ENCODE measurements around the gene ALDH4A1. TPM values are rescaled to one million over a fixed set of nuclear protein-coding genes. Genes with fewer than 3 reads are reported as not detected.

The ALDH4A1 gene
- total and polyA plus RNA-seq, 3 experiments from 2014 or later: 1.4 to 9.5 (median 9.3) TPM

GRCh38 chr1:18925279-18925678 lies 22.9 kb upstream of the ALDH4A1 start:
- peaks cover 7% of the 10 kb centered on the region for H3K36me3 ChIP-seq (ENCODE audit: insufficient read depth, low read length)
- peaks cover 71 to 88% (median 72%) of the 10 kb centered on the region in 3 donors for H3K4me1 Mint-ChIP-seq

DNA sequence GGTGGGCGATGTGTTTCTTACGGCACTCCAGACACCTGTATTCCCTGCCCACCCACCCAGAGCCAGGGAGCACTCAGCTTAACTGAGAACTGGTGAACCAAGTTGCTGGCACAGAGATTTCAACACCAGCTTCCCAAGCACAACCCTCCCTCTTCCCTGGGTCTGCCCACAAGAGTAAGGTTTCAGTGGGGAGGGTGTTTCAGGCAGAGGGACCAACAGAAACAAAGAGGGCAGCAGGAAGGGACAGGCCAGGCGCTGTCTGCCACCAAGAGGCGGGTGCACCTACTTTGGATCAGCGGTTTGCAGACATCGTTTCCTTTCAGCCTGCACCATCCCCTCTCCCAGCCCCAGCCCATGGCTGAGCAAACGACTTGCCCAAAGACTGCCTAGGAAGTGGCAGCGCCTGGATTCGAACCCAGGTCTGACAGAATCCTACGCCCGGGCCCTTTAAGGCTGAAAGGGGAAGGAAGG lies 21.9 kb upstream of the ALDH4A1 start:
- no peaks in the 10 kb centered on the region for H3K27me3 Mint-ChIP-seq
- H3K27ac Mint-ChIP-seq: peak overlapping the region; percentile 64 to 98 (median 86)
- H3K4me3 Mint-ChIP-seq: peak overlapping the region; percentile 16 to 82 (median 55)
- Histone ChIP-seq H3K27me3 (ENCODE audit: insufficient read depth, low read length, poor library complexity, severe bottlenecking) (no peaks in the 10 kb centered on the region), H3K4me1 (ENCODE audit: insufficient read depth, low read length) (peaks cover 75% of the 10 kb centered on the region), H3K9me3 (ENCODE audit: low read length) (no peaks in the 10 kb centered on the region), H3K27ac (ENCODE audit: low read depth, low read length) (no peak overlapping the region), H3K4me3 (ENCODE audit: low read length) (no peak overlapping the region), H3K36me3 (ENCODE audit: insufficient read depth, low read length) (peaks cover 7% of the 10 kb centered on the region)
- ChIA-PET CTCF (interaction anchor here (1.1 to 6.5 kb wide), 2 partner anchors 11 to 17 kb away, joined by 4 to 88 read pairs; no protein-coding TSS in a partner anchor), POLR2A (interaction anchor here (1.0 to 8.0 kb wide), 3 partner anchors 11 to 30 kb away, joined by 3 to 110 read pairs (median 6); partner anchors contain the start of genes ALDH4A1 and IFFO2)
- H3K4me1 Mint-ChIP-seq: peaks cover 61 to 77% (median 64%) of the 10 kb centered on the region in 3 donors
- H3K36me3 Mint-ChIP-seq: peaks cover 0 to 20% (median 4%) of the 10 kb centered on the region in 3 donors
- DNase-seq: no peak
- H3K9me3 Mint-ChIP-seq: no peaks in the 10 kb centered on the region

More at GRCh38 chr1:18925279-18925678, 22.9 kb upstream of the ALDH4A1 start:
- Histone ChIP-seq H3K4me3 (ENCODE audit: low read length) (no peak overlapping the region), H3K27me3 (ENCODE audit: insufficient read depth, low read length, poor library complexity, severe bottlenecking) (no peaks in the 10 kb centered on the region), H3K27ac (ENCODE audit: low read depth, low read length) (no peak overlapping the region), H3K4me1 (ENCODE audit: insufficient read depth, low read length) (peaks cover 85% of the 10 kb centered on the region), H3K9me3 (ENCODE audit: low read length) (no peaks in the 10 kb centered on the region)
- DNase-seq: no peak
- POLR2A ChIA-PET: interaction anchor here (8.0 kb wide), 1 partner anchor 29 kb away, joined by 110 read pairs; the partner anchor contains the start of gene IFFO2
- Mint-ChIP-seq H3K36me3 (peaks cover 0 to 11% (median 4%) of the 10 kb centered on the region in 3 donors), H3K9me3 (no peaks in the 10 kb centered on the region), H3K27ac (peak overlapping the region; percentile 82 to 98 (median 90)), H3K4me3 (peak overlapping the region in 6 of 7 donors; percentile 62 to 82 (median 66)), H3K27me3 (peaks cover 0 to 2% of the 10 kb centered on the region in 2 donors)
- CTCF ChIA-PET: interaction anchor here (4.1 to 6.5 kb wide), 2 partner anchors 12 to 22 kb away, joined by 20 to 88 read pairs; partner anchors contain the start of gene ALDH4A1

DNA sequence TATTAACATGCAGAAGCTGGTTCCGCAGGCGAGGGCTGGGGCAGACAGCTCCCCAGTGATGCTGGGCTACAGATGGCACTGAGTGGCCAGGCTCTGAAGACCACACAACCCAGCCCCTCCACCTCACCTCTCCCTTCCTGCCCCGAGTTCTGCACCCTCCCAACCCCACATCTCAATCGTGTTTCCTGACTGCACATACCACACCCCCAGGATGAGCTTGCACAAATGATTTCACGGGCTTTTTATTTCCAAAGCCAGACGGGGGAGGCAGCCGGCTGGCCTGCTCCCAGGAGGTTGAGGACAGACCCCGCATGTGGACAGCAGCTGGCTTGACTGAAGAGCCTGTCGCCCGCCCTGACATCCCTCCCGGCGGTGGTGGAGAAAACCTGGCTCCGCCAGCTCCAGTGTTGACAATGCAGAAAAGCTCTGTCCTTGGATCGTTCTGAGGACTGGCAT lies 21.4 kb upstream of the ALDH4A1 start:
- peaks cover 56 to 73% (median 60%) of the 10 kb centered on the region in 3 donors for H3K4me1 Mint-ChIP-seq
- peak overlapping the region in 7 of 8 donors; percentile 75 to 98 (median 86) for H3K27ac Mint-ChIP-seq
- no peaks in the 10 kb centered on the region for H3K9me3 ChIP-seq (ENCODE audit: low read length)
- H3K27ac ChIP-seq (ENCODE audit: low read depth, low read length): no peak overlapping the region
- H3K36me3 ChIP-seq (ENCODE audit: insufficient read depth, low read length): peaks cover 7% of the 10 kb centered on the region
- peaks cover 70% of the 10 kb centered on the region for H3K4me1 ChIP-seq (ENCODE audit: insufficient read depth, low read length)
- no peaks in the 10 kb centered on the region for H3K9me3 Mint-ChIP-seq
- ChIA-PET POLR2A (interaction anchor here (0.7 to 8.0 kb wide), 4 partner anchors 10 to 49 kb away, joined by 3 to 110 read pairs (median 4); partner anchors contain the start of genes ALDH4A1 and IFFO2), CTCF (interaction anchor here (1.0 to 6.5 kb wide), 4 partner anchors 10 to 49 kb away, joined by 3 to 88 read pairs (median 10); partner anchors contain the start of gene IFFO2)
- DNase-seq: peak in 1 of 5 donors; percentile 29
- H3K27me3 Mint-ChIP-seq: no peaks in the 10 kb centered on the region
- peaks cover 0 to 25% (median 4%) of the 10 kb centered on the region in 3 donors for H3K36me3 Mint-ChIP-seq
- H3K27me3 ChIP-seq (ENCODE audit: insufficient read depth, low read length, poor library complexity, severe bottlenecking): no peaks in the 10 kb centered on the region
- no peak overlapping the region for H3K4me3 ChIP-seq (ENCODE audit: low read length)
- peak overlapping the region; percentile 19 to 82 (median 53) for H3K4me3 Mint-ChIP-seq

DNA sequence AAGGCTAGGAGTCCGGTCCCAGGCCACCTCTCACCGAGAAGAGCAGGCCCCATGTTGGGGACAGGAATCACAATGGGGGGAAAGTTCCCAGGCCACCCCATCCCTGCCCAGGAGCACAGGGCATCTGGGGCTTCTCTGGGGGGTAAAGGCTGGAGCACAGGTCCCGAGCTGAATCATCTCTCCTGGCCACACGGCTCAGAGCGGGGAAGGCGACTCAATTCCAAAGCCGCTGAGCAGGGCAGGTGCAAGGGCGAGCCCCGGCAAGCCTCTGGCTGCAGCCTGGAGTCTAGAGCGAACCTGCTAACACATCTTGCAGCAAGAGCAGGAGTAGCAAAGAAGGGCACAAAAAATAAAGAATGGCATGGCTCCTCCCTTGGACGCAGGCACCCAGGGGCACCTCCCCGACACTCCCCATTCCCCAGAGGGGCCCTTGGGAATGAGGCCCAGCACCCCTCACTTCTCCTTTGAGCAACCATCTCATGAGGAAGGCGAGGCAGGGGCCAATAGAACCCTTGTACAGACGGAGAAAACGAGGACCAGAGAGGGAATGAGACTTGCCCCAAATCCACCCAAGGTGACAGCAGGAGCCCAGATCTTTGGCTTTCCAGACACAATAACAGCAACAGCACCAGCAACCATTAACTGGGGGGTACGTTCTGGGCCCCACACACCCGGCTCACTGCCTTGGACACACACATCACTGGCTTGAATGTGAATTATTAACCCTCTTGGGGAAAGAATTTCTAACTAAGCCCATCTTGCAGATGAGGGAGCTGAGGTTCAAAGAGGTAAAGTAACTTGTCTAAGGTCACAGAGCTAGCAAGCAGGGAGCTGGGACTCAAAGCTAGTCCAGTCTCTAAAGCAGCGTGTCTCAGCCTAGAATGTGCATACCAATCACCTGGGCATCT lies 20.7 kb upstream of the ALDH4A1 start:
- Histone ChIP-seq H3K9me3 (ENCODE audit: low read length) (no peaks in the 10 kb centered on the region), H3K27me3 (ENCODE audit: insufficient read depth, low read length, poor library complexity, severe bottlenecking) (no peaks in the 10 kb centered on the region), H3K27ac (ENCODE audit: low read depth, low read length) (no peak overlapping the region), H3K36me3 (ENCODE audit: insufficient read depth, low read length) (peaks cover 9% of the 10 kb centered on the region), H3K4me3 (ENCODE audit: low read length) (no peak overlapping the region), H3K4me1 (ENCODE audit: insufficient read depth, low read length) (peaks cover 64% of the 10 kb centered on the region)
- no peaks in the 10 kb centered on the region for H3K9me3 Mint-ChIP-seq
- DNase-seq: no peak
- peak overlapping the region; percentile 75 to 98 (median 88) for H3K27ac Mint-ChIP-seq
- ChIA-PET CTCF (interaction anchor here (1.0 to 6.5 kb wide), 7 partner anchors 10 to 52 kb away, joined by 3 to 88 read pairs (median 5); partner anchors contain the start of gene IFFO2), POLR2A (interaction anchor here (0.7 to 8.0 kb wide), 4 partner anchors 10 to 50 kb away, joined by 3 to 110 read pairs (median 4); partner anchors contain the start of genes ALDH4A1 and IFFO2)
- H3K27me3 Mint-ChIP-seq: no peaks in the 10 kb centered on the region
- H3K4me1 Mint-ChIP-seq: peaks cover 49 to 66% (median 53%) of the 10 kb centered on the region in 3 donors
- peak overlapping the region; percentile 19 to 82 (median 53) for H3K4me3 Mint-ChIP-seq
- peaks cover 0 to 32% (median 4%) of the 10 kb centered on the region in 3 donors for H3K36me3 Mint-ChIP-seq

- ChIA-PET CTCF (interaction anchor here (0.9 to 2.8 kb wide), 6 partner anchors 9 to 53 kb away, joined by 3 to 15 read pairs (median 6); no protein-coding TSS in a partner anchor), POLR2A (no interaction called here)
- Histone ChIP-seq H3K4me3 (ENCODE audit: low read length) (no peak overlapping the region), H3K27me3 (ENCODE audit: insufficient read depth, low read length, poor library complexity, severe bottlenecking) (no peaks in the 10 kb centered on the region), H3K36me3 (ENCODE audit: insufficient read depth, low read length) (peaks cover 15% of the 10 kb centered on the region), H3K4me1 (ENCODE audit: insufficient read depth, low read length) (peaks cover 56% of the 10 kb centered on the region), H3K27ac (ENCODE audit: low read depth, low read length) (no peak overlapping the region), H3K9me3 (ENCODE audit: low read length) (no peaks in the 10 kb centered on the region)
- peaks cover 0 to 39% (median 4%) of the 10 kb centered on the region in 3 donors for H3K36me3 Mint-ChIP-seq
- H3K27ac Mint-ChIP-seq: peak overlapping the region in 3 of 8 donors; percentile 76 to 98 (median 91)
- no peak overlapping the region for H3K4me3 Mint-ChIP-seq
- no peaks in the 10 kb centered on the region for H3K9me3 Mint-ChIP-seq
- H3K4me1 Mint-ChIP-seq: peaks cover 42 to 58% (median 46%) of the 10 kb centered on the region in 3 donors
- no peaks in the 10 kb centered on the region for H3K27me3 Mint-ChIP-seq
- no peak for DNase-seq
These were observed 20.0 kb upstream of the ALDH4A1 start for GRCh38 chr1:18922319-18922726.

GRCh38 chr1:18921516-18922251 lies 19.3 kb upstream of the ALDH4A1 start:
- no peaks in the 10 kb centered on the region for H3K27me3 Mint-ChIP-seq
- peaks cover 0 to 45% (median 4%) of the 10 kb centered on the region in 3 donors for H3K36me3 Mint-ChIP-seq
- no peaks in the 10 kb centered on the region for H3K27me3 ChIP-seq (ENCODE audit: insufficient read depth, low read length, poor library complexity, severe bottlenecking)
- H3K9me3 Mint-ChIP-seq: no peaks in the 10 kb centered on the region
- no peaks in the 10 kb centered on the region for H3K9me3 ChIP-seq (ENCODE audit: low read length)
- CTCF ChIA-PET: interaction anchor here (0.9 to 2.8 kb wide), 6 partner anchors 9 to 53 kb away, joined by 3 to 15 read pairs (median 6); no protein-coding TSS in a partner anchor
- H3K4me3 Mint-ChIP-seq: no peak overlapping the region
- no peak overlapping the region for H3K27ac ChIP-seq (ENCODE audit: low read depth, low read length)
- peaks cover 15% of the 10 kb centered on the region for H3K36me3 ChIP-seq (ENCODE audit: insufficient read depth, low read length)
- H3K27ac Mint-ChIP-seq: peak overlapping the region; percentile 23 to 91 (median 58)
- no peak for DNase-seq
- H3K4me1 Mint-ChIP-seq: peaks cover 37 to 52% (median 42%) of the 10 kb centered on the region in 3 donors
- H3K4me3 ChIP-seq (ENCODE audit: low read length): no peak overlapping the region
- peaks cover 49% of the 10 kb centered on the region for H3K4me1 ChIP-seq (ENCODE audit: insufficient read depth, low read length)
- POLR2A ChIA-PET: no interaction called here

DNA sequence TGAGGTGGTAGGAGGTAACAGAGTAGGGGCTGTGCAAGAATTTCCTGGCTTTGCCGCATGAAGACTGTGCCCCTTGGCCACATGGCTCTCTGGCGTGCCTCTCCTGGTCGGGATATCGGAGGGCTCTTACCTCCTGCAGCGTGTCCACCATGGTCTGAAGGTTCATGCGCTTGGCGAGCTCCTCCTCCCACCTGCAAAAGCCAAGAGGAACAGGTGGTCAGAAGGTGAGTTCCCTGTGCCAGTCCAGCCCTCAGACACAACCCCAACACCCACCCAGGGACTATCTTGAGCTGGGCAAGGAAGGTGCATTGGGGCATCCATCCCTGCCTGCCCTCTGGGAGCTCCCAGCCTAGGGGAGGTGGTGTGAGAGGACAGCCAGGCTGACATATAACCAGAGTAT lies 18.6 kb upstream of the ALDH4A1 start:
- DNase-seq: no peak
- ChIA-PET POLR2A (no interaction called here), CTCF (interaction anchor here (1.9 to 2.8 kb wide), 3 partner anchors 8 to 52 kb away, joined by 7 to 15 read pairs (median 9); no protein-coding TSS in a partner anchor)
- Mint-ChIP-seq H3K4me3 (no peak overlapping the region), H3K36me3 (peaks cover 0 to 51% (median 4%) of the 10 kb centered on the region in 3 donors), H3K9me3 (no peaks in the 10 kb centered on the region), H3K27me3 (no peaks in the 10 kb centered on the region), H3K27ac (peak overlapping the region in 2 of 8 donors; percentile 23 to 32), H3K4me1 (peaks cover 31 to 45% (median 35%) of the 10 kb centered on the region in 3 donors)
- H3K36me3 ChIP-seq (ENCODE audit: insufficient read depth, low read length): peaks cover 19% of the 10 kb centered on the region
- H3K4me3 ChIP-seq (ENCODE audit: low read length): no peak overlapping the region
- no peaks in the 10 kb centered on the region for H3K27me3 ChIP-seq (ENCODE audit: insufficient read depth, low read length, poor library complexity, severe bottlenecking)
- no peak overlapping the region for H3K27ac ChIP-seq (ENCODE audit: low read depth, low read length)
- H3K4me1 ChIP-seq (ENCODE audit: insufficient read depth, low read length): peaks cover 42% of the 10 kb centered on the region
- no peaks in the 10 kb centered on the region for H3K9me3 ChIP-seq (ENCODE audit: low read length)

Data from CD8-positive, alpha-beta memory T cell (primary cell).